Activated CD8-positive, alpha-beta memory T cell treated with anti-CD3 and anti-CD28 coated beads for 24 hours (primary cell): ENCODE results near the gene SYT1.

Experiments used
- DNase-seq: peaks from one replicate; pipeline ENCODE4 v3.0.0-alpha.2; 2020

The SYT1 gene

DNA sequence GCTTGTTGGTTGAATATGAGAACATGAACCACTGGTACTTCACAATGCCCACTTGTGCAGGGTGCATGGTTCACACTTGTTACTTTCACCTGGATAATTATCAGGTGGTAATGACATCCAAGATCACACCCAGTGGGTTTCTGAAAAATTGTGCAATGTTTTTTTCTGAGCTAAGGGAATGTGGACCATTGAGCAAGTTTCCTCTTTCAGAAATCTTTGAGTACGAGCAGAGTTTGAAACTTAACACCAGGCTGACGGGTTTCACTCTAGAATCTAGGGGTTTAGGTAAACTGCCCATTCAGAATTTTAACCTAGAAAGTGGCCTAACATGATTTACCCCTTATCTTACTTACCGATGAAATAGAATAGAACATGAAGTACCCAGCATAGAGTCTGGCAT lies 436.6 kb downstream of the SYT1 start:
- DNase-seq, result no peak

DNA sequence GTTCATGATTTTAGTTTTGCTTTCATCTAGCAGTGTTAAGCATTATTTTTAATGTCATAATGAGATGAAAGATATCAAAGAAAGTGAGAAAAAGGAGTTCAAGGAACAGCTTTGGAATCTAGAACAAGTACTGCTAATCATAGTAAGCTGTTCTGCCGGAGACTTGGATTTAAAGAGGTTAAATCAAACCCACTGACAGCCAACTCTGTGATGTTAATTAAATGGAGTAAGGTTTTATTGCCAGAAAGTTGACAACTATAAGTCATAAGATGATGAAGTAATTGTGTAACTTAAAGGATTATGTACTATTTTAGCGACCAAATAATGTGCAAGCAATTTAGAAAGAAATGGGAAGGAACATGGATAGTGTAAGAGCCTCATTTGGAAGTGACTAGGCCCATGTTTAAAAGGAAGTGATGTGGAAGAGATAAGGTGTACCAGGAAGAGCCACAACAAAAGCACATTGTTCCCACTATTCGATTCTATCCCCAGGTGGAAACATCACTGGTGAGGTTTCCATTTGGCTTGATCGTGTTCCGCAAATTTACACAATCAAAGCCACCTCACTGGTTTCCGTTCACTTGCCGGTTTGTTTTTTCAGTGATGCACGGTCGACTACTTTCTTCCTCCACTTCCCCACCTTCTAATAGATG lies 437.7 kb downstream of the SYT1 start:
- no peak for DNase-seq

DNA sequence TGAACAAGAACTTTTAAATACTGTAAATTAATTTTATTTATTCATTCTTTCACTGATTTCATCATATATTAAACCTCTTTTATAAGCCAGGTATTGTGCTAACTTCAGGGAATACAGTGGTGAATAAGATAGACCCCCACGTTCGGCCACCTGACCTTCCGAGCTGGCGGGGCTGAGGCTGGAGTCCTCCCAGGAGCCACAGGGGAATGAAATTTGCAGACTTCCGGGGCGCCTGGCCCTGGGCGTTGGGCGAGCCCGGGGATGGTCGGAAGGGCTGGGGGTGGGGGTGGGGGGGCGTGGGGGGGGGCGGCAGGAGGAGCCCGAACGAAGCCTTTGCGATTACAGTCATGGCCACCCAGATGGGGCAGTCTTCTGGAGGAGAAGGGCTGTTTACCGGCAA lies 442.8 kb downstream of the SYT1 start:
- DNase-seq, result no peak

DNA sequence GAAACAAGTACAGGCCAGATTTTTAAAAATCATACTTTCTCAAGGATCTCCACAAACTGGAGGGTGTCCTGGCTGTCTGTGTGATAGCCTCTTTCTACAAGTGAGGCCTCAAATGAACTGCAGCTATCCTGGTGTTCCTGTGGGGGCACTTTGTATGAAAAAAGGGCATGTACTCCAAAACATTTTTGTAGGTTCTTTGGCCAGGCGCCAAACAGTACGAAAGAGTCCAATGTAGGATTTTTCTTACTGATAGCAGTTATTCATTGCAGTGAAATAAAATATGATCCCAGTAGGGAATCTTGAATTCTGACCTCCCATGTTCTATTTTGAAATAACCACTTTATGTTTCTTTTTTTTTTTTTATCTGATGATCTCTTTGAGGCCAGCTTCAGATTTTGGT lies 444.5 kb downstream of the SYT1 start:
- no peak for DNase-seq

DNA sequence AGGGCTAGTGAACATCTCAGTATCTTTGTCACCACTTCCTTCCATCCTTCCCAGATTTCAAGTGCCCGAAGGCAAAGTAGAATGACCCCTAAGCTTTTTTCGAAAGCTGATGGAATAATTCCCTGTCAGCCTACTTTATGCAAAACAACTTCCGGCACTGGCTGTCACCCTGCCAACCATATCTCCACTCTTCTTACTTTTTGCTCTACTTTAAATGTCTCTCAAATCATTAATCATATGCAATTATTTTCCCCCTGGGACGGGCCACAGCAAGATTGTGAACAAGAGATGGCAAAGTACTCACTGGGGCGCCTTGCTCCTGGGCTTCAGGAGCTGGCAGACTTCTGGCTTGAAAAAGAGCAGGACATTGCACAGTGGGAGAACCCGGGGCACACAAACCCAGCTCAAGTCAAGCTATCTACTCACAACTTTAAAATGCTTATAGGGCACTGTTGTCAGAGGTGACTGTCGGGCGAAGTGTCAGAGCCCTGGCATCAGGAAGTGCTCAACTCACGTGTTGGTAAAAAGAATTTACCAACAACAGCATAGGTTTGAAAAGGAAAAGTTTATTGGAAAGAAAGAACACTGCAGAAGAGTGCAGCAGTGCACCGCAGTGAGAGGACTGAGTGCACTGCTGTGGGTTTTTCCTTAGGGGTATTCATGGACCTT lies 452.7 kb downstream of the SYT1 start:
- no peak for DNase-seq

DNA sequence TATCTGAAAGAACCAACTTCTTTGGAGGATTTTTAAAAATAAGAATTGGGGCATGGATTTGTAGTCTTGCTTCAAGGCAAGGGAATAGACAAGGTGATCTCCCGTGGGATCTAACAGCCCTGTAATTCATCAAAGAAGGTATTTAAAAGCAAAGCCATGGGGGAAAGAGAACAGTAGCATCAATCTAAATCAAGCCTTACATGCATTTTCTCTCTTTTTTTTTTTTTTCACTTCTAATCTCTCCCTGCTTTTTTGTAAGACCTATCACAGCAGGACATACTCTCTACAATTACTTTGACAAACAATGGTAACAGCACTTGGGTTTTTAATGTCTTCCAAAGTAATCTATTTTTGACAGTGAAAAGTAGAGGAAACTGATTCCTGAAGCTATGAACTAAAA lies 458.3 kb downstream of the SYT1 start:
- DNase-seq, result no peak

DNA sequence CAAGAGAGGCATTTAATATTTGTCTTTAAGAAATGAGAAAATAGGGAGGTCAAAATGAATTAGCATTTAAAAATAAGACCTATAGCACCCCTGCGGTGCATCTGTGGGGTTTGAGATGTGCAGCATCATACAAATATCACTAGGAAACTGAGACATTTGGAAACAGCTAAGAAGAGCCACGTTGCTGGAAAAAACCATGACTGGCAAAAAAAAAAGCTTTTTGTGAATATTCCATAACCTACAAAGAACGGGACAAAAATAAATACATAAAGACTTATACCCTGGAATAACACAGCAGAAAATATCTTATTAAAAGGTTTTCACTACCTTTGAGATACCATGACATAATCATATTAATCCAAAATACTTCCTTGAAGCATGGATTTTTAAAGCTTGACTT lies 460.0 kb downstream of the SYT1 start:
- DNase-seq, result no peak

DNA sequence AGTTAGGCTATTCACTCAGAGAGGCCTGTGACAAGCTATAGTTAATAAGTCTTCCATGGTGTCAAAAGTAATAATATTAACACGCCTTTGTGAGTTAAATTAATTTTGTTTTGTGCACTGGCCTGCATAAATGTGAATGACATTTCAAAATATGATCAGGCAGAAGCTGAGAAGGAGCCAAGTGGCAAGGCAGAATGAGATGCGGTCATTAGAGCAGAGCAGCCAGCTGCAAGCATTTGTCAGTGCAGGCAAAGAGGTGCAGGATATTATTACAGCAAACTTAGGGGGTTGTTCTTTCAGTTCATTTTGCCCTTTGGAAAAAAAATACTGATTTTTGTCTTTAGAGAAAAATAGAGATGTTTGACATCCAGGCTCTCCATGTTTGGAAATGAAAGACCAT lies 461.6 kb downstream of the SYT1 start:
- DNase-seq, result no peak

DNA sequence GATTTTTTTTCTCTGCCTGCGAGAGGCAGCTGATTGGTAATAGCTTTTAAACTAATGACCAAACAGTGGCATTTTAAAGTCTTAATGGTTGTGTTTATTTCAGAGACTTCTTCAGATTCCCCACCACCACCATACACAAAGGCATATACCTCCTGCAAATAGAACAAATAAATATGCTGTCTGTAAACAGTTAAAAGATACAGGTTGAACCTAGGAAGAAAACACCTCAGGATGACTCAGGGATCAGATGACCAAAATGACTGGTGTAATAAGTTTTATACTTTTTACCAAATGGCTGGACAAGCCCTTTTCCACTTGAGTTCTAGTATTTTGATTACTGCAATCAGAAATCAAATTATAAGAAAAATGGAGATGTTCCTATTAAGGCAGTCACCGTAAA lies 462.1 kb downstream of the SYT1 start:
- no peak for DNase-seq

DNA sequence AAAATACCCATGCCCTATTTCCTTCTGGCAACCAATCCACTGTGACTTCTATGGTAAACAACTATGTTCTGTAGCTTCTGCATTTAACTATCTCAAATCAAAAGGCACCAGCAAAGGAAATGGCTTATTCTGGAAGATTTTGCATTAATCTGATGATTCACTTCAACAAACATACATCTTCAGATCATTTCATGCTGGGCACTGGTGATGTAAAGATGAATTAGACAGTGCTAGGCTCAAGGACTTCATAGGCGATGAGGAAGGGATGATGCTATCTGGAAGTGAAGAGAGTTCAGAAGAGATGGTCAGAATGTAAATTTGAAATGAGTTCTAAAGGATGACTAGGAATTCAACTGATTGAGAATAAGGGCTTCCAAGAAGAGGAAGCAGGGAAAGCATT lies 462.9 kb downstream of the SYT1 start:
- no peak for DNase-seq

DNA sequence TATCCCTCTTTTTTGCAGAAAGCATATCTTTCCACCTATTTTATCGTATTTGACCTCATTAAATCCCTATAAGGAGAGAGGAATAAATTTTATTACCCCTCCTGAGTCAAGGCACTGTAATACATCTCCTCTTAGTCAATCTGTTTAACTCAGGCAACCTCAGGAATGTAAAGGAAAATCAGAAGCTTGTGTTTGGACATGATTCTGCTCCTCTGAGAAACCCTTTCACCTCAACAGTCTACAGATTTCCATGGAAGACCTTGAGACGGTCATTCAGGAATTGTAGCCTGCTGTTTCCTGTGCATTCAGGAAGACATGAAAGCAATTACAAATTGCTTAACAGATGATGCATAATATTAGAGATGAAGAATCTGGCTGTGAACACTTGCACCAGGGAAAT lies 465.4 kb downstream of the SYT1 start:
- DNase-seq, result no peak

DNA sequence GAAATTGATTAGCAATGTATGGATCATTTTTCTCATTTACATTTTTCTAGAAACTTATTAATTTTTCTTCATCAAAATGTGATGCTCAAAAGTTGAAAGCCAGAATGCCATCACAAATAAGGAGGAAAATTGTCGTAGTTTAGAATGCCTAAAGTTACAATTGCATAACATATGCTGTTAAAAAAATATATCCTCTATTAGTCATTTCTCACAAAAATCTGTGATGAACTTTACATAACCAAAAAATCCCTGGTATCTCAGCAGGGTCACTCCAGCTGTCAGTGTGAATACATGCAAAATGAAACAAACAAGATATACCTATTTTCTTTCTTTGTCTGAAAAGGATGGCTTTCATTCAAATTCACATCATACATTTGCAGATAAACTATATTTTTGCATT lies 467.3 kb downstream of the SYT1 start:
- DNase-seq, result no peak

DNA sequence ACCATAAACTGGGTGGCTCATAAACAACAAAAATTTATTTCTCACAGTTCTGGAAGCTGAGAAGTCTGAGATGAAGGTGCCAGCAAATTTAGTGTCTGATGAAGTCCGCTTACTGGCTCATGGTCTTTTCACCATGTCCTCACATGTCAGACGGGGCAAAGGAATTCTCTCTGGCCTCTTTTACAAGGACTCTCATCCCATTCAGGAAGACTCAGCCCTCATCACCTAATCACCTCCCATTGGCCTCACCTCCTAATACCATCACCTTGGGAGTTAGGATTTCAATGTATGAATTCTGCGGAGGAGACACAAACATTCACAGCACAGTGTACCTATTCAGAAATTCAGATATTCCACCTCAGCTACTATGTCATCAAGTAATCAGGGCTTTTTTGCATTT lies 468.6 kb downstream of the SYT1 start:
- no peak for DNase-seq

DNA sequence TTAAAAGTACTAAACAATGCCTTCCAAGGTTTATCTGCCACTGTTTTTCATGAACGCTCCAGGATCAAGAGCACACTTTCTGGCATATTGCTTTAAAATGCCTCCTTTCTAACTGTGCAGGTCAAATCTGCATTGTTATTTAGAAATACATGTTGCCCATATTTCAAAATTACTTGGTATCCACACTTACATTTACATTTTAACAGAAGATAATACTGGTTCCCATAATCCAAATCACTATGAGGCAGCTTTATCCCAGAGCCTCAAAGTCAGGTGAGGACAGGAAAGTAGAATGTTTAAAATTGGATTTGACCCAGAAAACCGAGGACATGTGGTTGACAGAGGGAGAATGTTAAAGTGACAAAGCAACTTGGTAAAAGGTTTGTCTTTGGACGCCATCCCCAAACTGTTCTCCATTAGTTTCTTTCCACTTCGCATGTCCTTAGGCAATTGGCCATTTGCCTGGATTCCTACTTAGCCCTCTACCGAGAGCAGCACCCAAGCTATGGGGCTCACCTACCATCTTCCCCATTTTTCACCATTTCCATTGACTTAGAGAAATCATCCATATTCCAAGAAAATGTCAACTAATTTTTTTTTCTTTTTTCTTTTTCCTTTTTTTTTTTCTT lies 473.2 kb downstream of the SYT1 start:
- DNase-seq, result no peak

DNA sequence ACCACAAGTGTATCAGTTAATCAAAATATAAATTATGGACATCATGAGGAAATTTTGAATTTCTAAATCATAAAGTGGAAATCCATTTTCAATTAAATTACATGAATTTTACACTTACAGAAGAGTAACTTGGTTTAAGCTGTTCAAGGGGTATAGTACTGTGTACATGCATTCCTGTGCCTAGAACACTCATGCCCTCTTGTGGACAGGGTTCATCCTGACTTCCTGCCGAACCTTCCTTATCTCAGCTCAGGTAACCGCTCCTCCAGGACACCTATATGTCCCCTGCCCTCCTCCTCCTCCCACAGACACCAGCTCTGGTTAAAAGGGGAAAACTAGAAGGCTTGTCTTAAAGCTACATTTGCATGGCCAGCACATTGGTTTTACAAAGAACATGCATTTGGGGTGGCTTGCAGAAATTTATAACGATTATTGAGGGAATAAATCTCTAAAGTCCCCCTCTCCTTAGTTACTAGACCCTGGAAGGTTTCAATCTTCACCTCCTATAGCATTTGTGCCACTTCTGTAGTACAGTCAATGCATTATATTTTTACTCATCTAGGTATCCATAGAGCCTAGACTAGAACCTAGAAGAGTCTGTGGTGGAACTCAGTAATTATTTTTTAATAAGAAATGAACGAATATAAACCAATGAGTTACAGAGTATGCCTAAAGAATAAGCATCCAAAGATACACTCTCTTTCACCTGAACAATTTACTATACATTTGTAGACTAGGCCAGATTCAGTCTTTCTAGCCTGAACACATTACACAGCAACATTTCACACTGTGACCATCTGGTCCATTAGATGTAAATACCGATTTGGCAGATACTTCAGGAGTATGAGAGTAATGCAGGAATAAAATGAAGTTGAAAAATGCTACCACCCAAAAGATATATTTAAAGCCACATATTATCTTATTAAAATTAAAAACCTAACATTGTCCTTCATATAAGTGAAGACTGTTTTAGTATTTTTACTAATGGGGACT lies 480.6 kb downstream of the SYT1 start:
- no peak for DNase-seq

DNA sequence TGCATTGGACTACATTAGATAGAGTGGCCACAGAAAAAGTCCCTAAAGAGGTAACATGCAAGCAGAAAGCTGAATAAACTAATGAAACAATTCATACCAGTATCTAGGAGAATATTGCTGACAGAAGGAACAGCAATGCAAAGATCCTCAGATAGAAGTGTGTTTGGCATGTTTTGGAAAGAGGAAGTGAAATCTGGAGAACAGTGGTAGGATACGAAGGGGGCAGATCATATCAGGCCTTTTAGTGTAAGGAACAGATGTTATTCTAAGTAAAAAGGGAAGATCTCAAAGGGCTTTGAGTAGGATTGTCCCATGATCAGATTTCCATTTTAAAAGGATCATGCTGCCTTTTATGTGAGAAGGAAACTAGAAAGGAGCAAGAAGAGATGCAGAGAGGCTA lies 483.3 kb downstream of the SYT1 start:
- no peak for DNase-seq

DNA sequence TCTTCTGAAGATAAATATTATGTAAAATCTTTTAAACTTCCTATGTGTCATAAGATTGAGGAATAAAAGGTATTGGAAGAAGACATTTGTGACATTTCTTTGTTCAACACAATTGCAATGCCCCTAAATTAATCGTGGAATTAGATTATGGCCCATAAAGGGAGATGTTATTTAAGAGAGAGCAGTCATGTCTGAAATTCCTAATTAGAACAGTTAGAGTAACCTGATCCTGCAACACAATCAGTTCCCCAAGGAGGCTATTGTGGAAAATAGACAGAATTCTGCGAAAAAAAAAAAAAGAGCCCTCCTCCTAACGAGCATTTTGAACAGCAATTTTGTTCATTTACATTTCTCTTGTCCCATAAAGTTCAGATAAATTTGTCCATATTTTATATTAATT lies 486.7 kb downstream of the SYT1 start:
- no peak for DNase-seq

DNA sequence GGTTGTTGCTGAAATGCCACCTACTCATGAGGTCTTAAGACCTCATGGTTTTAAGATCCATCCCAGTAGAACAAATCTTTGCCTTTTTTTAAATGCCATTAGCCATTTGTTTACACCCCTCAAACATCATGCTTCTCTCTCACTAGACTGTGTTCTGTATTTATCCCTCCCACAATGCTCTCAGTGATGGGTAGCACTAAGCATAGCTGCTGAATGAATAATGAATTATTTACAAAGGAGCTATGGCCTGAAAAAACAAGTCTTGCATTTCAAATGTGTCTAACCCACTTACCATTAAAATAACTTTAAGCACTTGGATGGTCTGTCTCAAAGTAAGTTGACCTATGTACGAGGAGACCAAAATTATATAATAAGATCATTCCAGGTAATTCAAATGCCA lies 491.6 kb downstream of the SYT1 start:
- DNase-seq, result no peak

DNA sequence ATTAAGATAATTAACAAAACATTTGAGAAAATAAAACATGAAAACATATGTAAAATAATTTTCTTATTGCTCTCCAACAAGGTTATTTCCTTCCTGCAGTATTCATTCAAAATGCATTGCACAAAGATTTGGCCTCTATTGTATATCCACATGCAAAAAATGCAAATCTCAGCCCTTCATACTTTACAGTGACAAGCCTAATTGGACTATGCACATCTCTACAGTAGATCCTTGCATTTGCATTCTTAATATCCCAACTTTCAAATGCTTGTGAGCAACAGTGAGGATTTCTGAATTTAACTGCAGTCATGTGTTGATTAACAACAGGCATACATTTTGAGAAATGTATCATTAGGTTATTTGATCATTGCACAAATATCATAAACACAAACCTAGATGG lies 492.5 kb downstream of the SYT1 start:
- DNase-seq, result no peak

DNA sequence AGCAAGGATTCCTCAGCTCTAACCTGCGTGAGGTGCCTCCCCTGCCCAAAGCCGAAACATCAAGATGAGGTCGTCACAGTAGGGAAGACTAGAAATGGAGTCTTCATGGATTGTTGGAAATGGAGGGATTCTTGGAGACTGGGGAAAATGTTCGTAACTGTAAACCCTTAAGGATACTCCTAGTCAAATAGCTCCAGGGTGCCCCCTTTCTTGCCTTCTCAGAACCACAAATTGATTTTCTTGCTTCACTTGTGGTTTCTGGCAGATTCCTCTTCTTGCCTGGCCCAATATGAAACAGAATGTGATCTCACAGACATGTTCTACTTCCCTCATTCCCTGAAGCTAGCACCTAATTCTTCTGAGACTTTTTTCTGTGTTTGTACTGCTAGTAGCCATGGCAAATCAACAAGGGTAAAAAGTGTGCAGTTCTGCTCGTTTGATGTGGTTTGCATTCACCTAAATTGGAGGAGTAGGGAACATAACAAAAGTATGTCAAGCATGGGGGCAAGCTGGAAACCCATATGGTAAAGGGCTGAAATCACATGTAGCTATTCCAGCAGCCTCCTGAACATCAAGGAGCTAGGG lies 494.2 kb downstream of the SYT1 start:
- DNase-seq, result no peak

DNA sequence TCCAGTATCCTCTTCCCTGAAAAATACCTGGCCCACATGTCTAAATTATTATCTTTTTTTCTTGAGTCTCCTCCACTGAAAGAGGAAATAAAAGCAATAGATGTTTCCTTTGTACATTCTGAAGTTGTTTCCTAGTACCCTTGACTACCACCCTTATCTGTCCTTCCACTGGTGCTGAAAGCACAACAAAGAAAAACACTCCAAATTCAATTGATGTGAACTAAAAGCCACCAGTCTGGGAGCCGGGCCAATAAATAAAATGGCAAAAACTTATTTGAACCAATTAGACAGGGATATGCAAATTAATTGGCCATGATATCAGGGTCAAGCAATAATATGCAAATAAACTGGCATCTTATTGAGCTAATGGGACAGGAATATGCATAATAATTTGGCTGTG lies 495.7 kb downstream of the SYT1 start:
- no peak for DNase-seq

DNA sequence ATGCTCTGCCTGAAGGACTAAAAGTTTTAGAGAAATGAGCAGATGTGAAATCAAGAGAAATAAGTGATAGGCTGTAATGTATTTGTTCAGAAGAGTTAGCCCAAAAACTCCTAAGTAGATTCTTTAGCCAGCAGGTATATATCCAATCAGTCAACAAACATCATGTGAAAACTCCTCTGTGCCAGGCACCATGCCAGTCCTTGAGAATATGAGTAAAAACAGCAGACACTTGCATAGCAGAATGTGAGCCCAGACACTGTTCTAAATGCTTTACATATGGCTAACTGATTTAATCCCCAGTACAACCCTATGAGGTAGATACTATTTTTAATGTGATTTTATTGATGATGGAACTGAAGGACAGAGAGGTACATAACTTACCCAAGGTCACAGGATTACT lies 496.4 kb downstream of the SYT1 start:
- no peak for DNase-seq

DNA sequence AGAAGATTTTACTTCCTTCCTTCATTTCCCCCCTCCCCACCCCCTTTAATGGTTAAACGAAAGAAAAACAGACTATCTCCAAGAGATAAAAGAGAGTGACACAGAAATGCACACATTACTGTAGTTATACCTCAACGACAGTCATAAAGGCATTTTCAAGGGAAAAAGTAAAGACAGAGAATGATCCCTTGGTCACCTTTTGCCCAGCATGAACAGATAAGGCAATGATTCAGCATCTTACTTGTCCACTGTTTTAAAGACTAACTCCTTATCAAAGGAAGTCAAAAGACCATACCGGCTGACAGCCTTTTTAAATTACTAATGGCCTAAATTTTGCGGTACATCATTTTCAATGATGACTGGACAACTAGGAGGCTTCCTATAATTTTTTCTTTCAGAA lies 499.6 kb downstream of the SYT1 start:
- DNase-seq, result no peak
